ENCODE data around the gene HAGHL.
"Not testable (repeated sequence)": the region's sequence is repeated elsewhere in the genome, so short reads cannot be mapped to it uniquely, and the experiment has no call there.

Gene HAGHL

DNA sequence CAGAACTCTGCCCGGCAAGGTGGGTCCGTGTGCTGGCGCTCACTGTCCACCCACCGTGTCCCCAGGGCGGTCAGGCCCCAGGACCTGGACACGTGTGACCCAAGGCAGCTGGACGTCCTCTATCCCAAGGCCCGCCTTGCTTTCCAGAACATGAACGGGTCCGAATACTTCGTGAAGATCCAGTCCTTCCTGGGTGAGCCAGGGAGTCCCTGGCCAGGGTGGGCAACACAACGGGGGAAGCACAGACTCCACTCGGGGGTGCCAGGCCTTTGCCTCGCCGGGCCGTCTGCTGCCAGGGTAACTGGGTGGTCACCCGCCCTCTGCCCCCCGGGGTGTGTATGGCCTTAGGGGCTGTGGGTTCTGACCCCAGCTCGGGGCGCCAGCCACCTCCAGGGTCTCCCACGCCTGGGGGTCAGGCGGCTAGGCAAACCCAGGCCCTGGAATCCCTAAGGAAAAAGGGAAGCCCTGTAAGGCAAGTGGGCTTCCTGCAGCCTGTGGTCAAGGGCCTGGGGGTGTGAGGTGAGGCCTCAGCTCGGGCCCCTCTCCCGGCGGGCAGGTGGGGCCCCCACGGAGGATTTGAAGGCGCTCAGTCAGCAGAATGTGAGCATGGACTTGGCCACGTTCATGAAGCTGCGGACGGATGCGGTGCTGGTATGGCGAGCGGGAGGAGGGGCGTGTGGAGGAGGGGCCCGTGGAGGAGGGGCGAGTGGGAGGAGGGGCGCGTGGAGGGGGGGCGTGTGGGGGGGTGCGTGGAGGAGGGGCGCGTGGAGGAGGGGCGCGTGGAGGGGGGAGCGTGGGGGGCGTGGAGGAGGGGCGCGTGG lies 40.1 kb downstream of the HAGHL start:
- no peak for DNase-seq

DNA sequence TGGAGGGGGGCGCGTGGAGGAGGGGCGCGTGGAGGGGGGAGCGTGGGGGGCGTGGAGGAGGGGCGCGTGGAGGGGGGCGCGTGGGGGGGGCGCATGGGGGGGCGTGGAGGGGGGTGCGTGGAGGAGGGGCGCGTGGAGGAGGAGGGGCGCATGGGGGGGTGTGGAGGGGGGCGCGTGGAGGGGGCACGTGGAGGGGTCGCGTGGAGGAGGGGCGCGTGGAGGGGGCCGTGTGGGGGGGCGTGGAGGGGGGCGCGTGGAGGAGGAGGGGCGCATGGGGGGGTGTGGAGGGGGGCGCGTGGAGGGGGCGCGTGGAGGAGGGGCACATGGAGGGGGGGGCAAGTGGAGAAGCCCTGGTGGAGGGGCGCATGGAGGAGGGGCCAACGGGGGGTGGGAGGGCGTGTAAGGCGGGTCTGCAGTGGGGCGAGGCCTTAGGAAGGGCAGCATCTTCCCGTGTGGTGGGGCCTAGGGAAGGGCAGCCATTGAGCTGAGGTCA lies 40.9 kb downstream of the HAGHL start:
- no peak for DNase-seq

DNA sequence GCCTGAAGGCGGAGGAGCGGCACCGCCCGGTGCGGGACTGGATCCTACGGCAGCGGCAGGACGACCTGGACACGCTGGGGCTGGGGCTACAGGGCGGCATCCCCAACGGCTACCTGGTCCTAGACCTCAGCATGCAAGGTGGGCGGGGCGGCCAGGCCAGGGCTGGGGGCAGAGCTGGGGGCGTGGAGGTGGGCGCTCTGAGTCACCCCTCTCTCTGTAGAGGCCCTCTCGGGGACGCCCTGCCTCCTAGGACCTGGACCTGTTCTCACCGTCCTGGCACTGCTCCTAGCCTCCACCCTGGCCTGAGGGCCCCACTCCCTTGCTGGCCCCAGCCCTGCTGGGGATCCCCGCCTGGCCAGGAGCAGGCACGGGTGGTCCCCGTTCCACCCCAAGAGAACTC lies 41.5 kb downstream of the HAGHL start:
- no peak for DNase-seq

DNA sequence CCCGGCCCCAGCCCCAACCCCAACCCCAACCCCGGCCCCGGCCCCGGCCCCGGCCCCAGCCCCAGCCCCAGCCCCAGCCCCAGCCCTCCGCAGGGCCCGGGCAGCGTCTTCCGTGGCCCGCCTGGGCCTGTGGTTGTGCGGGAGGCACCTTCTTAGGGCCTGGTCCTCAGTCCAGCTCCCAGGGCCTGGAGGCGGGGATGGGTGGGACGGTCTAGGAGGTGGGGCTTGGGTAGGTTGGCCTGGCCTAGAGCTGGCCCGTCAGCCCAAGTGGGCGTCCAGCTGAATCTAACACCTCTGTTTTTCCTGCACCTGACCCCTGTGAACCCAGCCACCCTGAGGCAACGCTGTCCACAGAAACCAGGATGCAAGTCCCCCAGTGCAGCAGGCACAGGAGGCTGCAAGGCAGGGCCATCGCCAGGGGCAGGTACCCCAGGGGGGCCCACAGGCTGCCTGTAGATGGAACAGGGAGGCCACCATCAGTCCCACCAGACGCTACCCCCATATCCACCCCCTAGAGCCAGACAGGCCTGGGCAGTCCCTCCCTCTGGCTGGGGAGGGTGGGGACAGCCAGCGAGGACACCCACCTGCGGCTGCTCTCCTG lies 42.4 kb downstream of the HAGHL start:
- DNase-seq: no peak

DNA sequence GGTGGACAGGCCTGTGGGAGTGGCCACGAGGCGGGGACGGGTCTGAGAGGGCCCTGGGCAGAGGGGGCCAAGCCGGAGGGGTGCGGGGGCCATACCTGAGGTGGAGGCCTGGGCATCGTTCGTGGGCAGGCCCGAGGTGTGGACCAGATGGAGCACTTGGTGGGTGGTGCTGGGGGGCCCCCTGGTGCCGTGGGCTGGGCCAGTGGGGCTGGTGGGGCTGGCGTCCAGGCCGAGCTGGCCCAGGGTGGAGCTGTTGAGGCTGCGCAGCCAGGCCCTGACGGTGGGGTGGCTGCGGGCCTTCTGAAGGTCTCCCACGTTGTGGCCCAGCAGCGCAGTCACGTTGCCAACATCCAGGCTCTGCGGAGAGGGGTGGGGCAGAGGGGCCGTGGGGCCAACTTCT lies 43.0 kb downstream of the HAGHL start:
- DNase-seq: no peak

DNA sequence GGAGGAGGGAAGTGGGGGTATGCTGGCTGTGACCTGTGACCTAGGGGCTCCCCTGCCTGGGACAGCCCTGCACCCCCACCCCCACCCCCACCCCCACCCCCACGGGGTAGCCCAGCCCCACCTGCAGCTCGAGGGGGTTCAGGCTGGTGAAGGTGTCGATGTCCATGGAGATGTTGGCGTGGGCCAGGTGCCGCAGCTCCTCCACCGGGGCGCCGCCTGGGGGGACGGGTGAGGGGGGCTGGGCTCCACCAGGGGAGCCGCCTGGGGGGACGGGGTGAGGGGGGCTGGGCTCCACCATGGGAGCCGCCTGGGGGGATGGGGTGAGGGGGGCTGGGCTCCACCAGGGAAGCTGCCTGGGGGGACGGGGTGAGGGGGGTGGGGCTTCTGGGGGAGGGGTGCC lies 43.5 kb downstream of the HAGHL start:
- no peak for DNase-seq

DNA sequence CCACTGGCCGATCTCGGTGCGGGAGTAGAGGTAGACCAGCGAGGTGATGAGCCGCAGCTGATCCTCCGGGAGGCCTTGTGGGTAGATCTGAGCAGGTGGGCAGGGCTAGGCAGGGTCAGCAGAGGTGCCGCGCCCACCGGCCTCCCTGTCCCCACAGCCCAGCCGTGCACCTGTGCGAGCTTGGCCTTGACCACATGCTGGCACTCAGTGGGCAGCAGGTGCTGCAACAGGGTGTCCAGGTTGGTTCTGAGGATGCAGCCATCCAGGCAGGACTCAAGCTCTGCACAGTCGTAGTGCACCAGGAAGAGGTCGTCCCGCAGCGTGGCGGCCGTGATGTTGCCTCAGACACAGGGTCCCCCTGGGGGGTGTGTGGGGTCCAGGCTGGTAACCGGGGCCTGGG lies 46.1 kb downstream of the HAGHL start:
- DNase-seq: no peak

DNA sequence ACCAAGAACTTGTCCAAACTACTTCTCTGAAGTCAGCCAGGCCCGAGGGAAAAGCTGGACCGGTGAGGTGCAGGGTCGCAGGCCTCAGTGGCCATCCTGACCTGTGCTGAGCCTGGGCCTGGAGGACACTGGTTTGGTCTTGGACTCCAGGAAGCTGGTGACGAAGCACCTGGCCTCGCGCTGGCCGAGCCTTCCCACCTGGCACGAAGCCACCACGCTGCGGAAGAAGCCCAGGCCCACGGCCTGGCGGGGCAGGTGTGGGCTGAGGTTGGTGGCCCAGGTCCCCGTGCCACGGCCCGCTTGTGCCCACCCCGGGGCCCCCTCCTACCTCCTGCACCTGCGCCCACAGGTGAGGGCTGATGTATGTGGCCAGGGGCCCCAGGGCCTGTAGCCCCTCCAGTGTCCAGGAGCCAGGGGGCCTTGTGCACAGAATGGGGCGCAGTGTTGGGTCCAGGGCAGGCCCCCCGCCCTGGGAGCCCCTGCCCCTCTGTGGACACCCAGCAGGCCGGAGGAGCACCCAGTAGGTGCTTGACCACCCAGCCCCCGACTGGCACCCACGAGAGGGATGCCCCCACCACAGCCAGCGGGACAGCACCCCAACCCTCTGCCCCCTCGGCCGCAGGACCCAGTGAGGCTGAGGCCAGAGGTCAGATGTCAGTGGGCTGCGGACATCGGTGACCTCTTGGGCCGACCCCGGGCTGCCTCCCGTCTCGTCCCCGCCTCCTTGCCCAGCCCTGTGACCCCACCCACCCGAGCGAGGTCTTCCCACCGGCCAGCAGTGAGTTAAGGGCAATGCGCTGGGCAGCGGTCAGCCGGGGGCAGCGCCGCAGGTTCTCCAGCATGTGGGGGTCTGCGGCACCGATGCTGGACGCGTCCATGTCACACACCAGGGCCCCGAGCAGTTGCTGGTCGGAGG lies 47.4 kb downstream of the HAGHL start:
- no peak for DNase-seq

DNA sequence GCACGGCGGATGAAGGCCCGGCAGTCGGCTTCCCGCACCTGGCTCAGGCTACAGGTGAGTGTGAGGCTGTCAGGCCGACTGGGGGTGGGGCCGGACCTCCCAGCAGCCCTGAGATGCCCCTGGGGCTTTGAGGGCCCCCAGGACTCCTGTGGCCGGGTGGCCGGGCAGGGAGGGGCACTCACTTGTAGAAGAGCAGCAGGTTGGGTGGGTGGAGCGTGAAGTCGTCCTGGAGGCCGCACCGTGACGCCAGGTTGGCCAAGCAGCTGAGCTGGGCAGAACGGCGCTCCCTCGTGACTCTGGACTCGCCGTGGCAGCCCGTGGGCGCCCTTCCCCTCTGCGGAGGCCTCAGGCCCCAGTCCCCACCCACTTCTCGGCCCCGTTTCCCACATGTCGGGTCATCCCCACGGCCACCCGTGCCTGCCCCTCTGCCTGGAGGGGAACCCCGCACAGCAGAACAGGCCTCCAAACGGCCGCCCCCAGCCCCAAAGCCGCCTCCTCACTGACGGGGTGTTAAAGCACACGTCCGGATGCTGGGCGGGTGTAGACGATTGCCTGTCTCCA lies 48.4 kb downstream of the HAGHL start:
- no peak for DNase-seq

DNA sequence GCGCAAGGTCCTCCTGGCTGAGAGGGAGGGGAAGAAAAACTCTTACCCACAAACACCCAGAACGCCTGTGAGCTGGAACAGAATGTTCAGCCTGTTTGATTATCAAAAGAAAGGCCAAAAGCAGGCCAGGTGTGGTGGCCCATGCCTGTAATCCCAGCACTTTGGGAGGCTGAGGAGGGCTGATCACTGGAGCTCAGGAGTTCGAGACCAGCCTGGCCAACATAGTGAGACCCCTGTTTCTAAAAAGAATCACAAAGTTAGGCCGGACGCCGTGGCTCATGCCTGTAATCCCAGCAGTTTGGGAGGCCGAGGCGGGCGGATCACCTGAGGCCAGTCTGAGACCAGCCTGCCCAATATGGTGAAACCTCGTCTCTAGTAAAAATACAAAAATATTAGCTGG lies 49.4 kb downstream of the HAGHL start:
- DNase-seq: not testable (repeated sequence)

DNA sequence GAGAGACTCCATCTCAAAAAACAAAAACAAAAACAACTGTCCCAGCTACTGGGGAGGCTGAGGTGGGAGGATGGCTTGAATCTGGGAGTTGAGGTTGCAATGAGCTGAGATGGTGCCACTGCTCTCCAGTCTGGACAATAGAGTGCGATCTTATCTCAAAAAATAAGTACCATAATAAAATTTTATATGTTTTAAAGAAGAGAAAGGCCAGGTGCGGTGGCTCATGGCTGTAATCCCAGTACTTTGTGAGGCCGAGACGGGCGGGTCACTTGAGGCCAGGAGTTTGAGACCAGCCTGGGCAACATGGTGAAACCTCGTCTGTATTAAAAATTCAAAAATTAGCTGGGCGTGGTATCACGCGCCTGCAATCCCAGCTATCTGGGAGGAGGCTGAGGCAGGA lies 49.9 kb downstream of the HAGHL start:
- no peak for DNase-seq

DNA sequence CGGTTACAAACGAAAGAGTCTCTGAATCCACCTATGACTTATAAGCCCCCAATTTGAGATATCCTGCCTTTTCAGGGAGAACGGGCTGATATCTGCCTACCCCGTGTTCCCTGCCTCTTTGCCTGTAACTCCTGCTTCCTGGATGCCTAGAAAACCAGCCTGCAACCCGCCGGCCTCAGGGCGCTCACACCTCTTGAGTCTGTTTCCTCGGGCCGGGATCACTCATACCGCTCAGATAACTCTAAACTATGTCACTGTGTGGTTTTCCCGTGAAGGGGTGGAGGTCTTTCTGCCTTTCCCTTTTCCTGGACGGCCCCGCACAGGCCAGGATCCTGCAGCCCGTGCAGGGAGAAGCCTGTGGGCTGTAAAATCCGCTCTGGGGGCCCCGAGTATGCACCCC lies 50.9 kb downstream of the HAGHL start:
- no peak for DNase-seq

DNA sequence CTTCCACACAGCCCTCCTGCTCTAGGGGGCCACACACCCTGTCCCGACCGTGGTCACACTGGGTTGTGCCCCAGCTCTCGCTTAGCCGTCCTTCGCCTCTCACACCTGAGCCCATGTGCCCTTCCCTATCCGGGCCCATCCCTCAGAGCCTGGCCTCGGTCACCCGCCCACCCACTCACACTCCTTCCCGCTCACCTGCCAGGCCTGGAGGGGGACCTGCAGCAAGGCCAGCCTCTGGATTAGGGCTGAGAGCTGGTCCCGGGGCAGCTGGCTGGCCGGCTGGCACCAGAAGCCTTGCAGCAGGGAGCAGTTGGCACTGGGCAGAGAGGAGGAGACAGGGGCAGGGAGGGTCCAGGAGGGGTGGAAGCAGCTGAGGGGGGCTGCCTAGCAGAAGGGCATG lies 51.5 kb downstream of the HAGHL start:
- DNase-seq: no peak

DNA sequence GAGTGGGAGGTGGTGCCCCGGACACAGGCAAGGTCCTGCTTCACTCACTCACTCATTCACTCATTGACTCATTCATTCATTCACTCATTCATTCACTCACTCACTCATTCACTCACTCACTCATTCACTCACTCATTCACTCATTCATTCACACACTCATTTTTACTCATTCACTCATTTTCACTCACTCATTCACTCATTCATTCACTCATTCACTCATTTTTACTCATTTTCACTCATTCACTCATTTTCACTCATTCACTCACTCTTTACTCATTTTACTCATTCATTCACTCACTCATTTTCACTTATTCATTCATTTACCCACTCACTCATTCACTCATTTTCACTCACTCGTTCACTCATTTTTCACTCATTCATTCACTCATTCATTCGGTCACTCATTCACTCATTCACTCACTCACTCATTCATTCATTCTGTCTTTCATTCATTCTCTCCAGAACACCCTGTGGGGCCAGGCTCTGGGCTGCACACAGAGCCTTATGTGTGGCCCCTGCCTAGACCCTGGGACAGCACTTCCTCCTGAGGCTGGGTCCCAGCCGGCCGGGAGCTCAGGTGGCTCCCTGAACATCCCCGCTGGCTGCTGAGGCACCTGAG lies 52.1 kb downstream of the HAGHL start:
- DNase-seq: no peak

Measured in anterior cingulate cortex (tissue), 58 donors.